ENCODE results near the gene CPAMD8. TPM values are rescaled to one million over a fixed set of nuclear protein-coding genes. Genes with fewer than 3 reads are reported as not detected.

CPAMD8 gene
- total RNA-seq, 1 donor from 2014 or later: 15.4 TPM

DNA sequence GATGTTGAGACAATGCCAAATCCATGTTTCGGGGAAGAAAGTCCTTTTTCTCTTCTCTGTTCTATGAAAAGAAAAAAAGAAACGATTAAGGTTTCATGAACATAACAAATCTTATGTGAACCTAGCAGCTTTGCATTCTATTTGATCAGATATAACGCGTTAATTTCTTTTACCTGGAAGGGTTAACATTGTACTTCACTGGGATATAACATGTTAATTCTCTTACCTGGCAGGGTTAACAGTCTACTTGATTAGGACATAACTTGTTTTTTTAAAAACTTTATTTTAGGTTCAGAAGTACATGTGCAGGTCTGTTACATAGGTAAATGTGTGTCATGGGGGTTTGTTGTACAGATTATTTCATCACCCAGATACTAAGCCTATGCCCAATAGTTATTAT lies 68.8 kb downstream of the CPAMD8 start:
- Mint-ChIP-seq H3K4me3 (ENCODE audit: unreplicated experiment) (no peak overlapping the region), H3K27ac (ENCODE audit: unreplicated experiment) (no peak overlapping the region), H3K27me3 (ENCODE audit: unreplicated experiment) (peaks cover 2% of the 10 kb centered on the region), H3K9me3 (ENCODE audit: unreplicated experiment) (peaks cover 2% of the 10 kb centered on the region), H3K4me1 (ENCODE audit: low read depth, unreplicated experiment) (peaks cover 3% of the 10 kb centered on the region), H3K36me3 (ENCODE audit: unreplicated experiment) (no peaks in the 10 kb centered on the region)
- TF ChIP-seq, protein P1, sequence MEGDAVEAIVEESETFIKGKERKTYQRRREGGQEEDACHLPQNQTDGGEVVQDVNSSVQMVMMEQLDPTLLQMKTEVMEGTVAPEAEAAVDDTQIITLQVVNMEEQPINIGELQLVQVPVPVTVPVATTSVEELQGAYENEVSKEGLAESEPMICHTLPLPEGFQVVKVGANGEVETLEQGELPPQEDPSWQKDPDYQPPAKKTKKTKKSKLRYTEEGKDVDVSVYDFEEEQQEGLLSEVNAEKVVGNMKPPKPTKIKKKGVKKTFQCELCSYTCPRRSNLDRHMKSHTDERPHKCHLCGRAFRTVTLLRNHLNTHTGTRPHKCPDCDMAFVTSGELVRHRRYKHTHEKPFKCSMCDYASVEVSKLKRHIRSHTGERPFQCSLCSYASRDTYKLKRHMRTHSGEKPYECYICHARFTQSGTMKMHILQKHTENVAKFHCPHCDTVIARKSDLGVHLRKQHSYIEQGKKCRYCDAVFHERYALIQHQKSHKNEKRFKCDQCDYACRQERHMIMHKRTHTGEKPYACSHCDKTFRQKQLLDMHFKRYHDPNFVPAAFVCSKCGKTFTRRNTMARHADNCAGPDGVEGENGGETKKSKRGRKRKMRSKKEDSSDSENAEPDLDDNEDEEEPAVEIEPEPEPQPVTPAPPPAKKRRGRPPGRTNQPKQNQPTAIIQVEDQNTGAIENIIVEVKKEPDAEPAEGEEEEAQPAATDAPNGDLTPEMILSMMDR (IDR thresholded peaks at IDR 0.05; ENCODE audit: partially characterized antibody, unreplicated experiment): no peak
- DNase-seq: no peak

DNA sequence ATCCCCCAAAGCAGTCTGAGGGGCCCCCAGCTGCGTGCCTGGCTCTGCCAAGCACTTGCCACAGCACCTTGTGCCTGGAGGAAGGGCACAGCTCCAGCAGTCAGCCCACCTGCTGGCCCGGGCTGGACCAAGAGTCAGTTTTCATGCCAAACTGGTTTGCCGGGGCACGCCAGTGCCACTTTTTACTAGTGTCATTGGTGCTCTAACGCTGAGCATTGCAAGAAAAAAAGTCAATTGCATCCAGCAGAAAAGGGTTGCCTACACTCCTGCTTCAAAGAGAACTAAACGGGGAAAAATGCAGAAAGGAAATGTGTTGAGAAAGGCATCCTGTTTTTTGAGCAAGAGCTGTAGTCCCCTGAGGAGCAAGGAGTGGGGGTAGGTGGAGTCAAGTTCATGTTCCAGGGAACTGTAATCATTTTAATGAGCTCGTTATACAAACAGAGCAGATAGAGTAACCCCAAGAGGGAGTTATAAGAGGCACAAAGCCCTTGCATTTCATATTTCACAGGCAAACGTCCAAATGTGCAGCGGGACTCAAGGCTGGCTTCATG lies 69.4 kb downstream of the CPAMD8 start:
- DNase-seq: no peak
- Mint-ChIP-seq H3K36me3 (ENCODE audit: unreplicated experiment) (no peaks in the 10 kb centered on the region), H3K4me1 (ENCODE audit: low read depth, unreplicated experiment) (peaks cover 3% of the 10 kb centered on the region), H3K27me3 (ENCODE audit: unreplicated experiment) (peaks cover 2% of the 10 kb centered on the region), H3K27ac (ENCODE audit: unreplicated experiment) (no peak overlapping the region), H3K4me3 (ENCODE audit: unreplicated experiment) (no peak overlapping the region), H3K9me3 (ENCODE audit: unreplicated experiment) (peaks cover 2% of the 10 kb centered on the region)
- TF ChIP-seq, protein P1 (IDR thresholded peaks at IDR 0.05; ENCODE audit: partially characterized antibody, unreplicated experiment): no peak

DNA sequence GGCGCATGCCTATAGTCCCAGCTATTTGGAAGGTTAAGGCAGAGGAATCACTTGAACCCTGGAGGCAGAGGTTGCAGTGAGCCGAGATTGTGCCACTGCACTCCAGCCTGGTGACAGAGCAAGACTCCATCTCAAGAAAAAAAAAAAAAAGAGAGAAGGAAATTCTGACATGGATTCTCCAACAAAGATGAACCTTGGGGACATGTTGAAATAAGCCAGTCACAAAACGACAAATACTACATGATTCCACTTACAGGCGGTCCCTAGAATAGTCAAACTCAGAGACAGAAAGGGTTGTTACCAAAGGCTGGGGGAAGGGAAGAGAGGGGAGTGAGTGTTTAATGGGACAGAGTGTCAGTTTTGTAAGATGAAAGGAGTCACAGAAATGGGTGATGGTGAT lies 71.4 kb downstream of the CPAMD8 start:
- peaks cover 2% of the 10 kb centered on the region for H3K27me3 Mint-ChIP-seq (ENCODE audit: unreplicated experiment)
- H3K27ac Mint-ChIP-seq (ENCODE audit: unreplicated experiment): no peak overlapping the region
- no peak overlapping the region for H3K4me3 Mint-ChIP-seq (ENCODE audit: unreplicated experiment)
- peaks cover 5% of the 10 kb centered on the region for H3K9me3 Mint-ChIP-seq (ENCODE audit: unreplicated experiment)
- no peak for DNase-seq
- TF ChIP-seq, protein P1 (IDR thresholded peaks at IDR 0.05; ENCODE audit: partially characterized antibody, unreplicated experiment): no peak
- H3K4me1 Mint-ChIP-seq (ENCODE audit: low read depth, unreplicated experiment): peaks cover 3% of the 10 kb centered on the region
- H3K36me3 Mint-ChIP-seq (ENCODE audit: unreplicated experiment): no peaks in the 10 kb centered on the region

DNA sequence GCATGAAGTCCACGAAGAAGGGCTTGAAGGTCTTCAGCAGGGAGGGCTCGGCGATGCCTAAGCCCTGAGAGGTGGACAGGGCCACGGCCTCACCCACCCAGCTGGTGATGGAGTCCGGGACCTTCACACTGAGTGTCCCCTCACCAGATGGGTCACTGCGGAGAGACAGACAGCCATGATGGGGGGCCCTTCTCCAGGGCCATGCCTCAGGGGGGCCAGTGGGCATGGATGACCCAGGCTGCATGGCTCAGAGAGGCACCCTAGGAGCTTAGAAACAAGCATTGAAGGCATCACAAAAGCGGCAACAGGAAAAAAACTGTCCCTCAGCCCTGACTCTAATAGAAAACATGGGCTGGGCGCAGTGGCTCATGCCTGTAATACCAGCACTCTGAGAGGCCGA lies 74.6 kb downstream of the CPAMD8 start:
- H3K27ac Mint-ChIP-seq (ENCODE audit: unreplicated experiment): no peak overlapping the region
- H3K36me3 Mint-ChIP-seq (ENCODE audit: unreplicated experiment): no peaks in the 10 kb centered on the region
- H3K27me3 Mint-ChIP-seq (ENCODE audit: unreplicated experiment): peaks cover 4% of the 10 kb centered on the region
- TF ChIP-seq, protein P1 (IDR thresholded peaks at IDR 0.05; ENCODE audit: partially characterized antibody, unreplicated experiment): no peak
- no peaks in the 10 kb centered on the region for H3K4me1 Mint-ChIP-seq (ENCODE audit: low read depth, unreplicated experiment)
- H3K9me3 Mint-ChIP-seq (ENCODE audit: unreplicated experiment): peaks cover 6% of the 10 kb centered on the region
- no peak overlapping the region for H3K4me3 Mint-ChIP-seq (ENCODE audit: unreplicated experiment)
- no peak for DNase-seq

DNA sequence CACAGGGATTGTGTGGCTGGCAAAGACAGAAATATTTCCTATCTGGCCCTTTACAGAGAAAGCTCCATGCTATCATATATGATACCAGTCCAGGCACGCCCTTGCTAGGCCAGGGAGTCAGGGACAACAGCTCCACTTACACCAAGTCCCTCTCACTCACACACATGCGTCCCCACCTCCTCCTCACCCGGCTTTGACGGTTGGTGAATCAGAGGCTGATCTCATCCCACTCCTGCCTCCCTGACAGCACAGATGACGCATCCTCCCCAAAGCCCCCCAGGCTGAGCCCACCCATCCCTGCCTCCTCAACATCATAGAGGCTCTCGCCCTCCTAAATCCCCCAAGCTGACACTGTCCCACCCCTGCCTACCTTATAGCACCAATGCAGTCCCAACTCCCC lies 75.1 kb downstream of the CPAMD8 start:
- Mint-ChIP-seq H3K36me3 (ENCODE audit: unreplicated experiment) (no peaks in the 10 kb centered on the region), H3K27me3 (ENCODE audit: unreplicated experiment) (peaks cover 4% of the 10 kb centered on the region), H3K27ac (ENCODE audit: unreplicated experiment) (no peak overlapping the region), H3K4me1 (ENCODE audit: low read depth, unreplicated experiment) (no peaks in the 10 kb centered on the region), H3K4me3 (ENCODE audit: unreplicated experiment) (no peak overlapping the region), H3K9me3 (ENCODE audit: unreplicated experiment) (peaks cover 6% of the 10 kb centered on the region)
- DNase-seq: no peak
- TF ChIP-seq, protein P1 (IDR thresholded peaks at IDR 0.05; ENCODE audit: partially characterized antibody, unreplicated experiment): no peak
